SK-N-SH (cell line): ENCODE measurements around the gene PHC3.

Source experiments
- EZH2phosphoT487 ChIP-seq: fragments of 200-600 bp; sonication (generic); IDR thresholded peaks from 2 replicates; pipeline ENCODE4 v1.6.1; 2017; ENCODE audit warnings: low read depth, mixed run types, mild to moderate bottlenecking, antibody characterized with exemption, moderate library complexity, borderline replicate concordance
- POLR2AphosphoS5 ChIP-seq: IDR thresholded peaks from 2 replicates; pipeline ENCODE4 v1.6.1; 2012; ENCODE audit warnings: low read depth, low read length
- TF ChIP-seq, protein P1 (sequence below): IDR thresholded peaks from 2 replicates; pipeline ENCODE4 v1.6.1; 2012; ENCODE audit warnings: mild to moderate bottlenecking, low read depth, low read length, moderate library complexity
- TF ChIP-seq, protein P2 (sequence below): fragments of 200-600 bp; sonication (generic); IDR thresholded peaks from 2 replicates; pipeline ENCODE4 v1.6.1; 2017; ENCODE audit warnings: antibody characterized with exemption, mild to moderate bottlenecking, moderate library complexity

DNA sequence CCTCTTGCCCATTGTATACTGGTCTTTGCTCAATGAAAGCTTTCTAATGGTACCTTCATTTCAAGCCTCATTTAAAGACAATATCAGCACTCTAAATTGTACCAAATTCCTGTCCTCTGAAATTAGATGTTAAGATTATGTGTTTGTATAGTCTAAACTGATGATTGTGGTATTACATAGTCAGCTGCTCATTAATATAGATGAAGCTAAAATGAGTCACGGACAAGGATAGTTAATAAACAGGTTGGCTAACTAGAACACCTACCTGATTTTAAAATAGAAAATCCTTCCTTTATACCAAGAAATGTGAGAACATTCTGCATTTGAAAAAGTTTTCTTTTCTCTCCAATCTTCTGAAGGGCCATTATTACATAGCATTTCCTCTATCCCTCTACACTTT is 43.6 kb upstream of the PHC3 start:
- TF ChIP-seq, protein P1, sequence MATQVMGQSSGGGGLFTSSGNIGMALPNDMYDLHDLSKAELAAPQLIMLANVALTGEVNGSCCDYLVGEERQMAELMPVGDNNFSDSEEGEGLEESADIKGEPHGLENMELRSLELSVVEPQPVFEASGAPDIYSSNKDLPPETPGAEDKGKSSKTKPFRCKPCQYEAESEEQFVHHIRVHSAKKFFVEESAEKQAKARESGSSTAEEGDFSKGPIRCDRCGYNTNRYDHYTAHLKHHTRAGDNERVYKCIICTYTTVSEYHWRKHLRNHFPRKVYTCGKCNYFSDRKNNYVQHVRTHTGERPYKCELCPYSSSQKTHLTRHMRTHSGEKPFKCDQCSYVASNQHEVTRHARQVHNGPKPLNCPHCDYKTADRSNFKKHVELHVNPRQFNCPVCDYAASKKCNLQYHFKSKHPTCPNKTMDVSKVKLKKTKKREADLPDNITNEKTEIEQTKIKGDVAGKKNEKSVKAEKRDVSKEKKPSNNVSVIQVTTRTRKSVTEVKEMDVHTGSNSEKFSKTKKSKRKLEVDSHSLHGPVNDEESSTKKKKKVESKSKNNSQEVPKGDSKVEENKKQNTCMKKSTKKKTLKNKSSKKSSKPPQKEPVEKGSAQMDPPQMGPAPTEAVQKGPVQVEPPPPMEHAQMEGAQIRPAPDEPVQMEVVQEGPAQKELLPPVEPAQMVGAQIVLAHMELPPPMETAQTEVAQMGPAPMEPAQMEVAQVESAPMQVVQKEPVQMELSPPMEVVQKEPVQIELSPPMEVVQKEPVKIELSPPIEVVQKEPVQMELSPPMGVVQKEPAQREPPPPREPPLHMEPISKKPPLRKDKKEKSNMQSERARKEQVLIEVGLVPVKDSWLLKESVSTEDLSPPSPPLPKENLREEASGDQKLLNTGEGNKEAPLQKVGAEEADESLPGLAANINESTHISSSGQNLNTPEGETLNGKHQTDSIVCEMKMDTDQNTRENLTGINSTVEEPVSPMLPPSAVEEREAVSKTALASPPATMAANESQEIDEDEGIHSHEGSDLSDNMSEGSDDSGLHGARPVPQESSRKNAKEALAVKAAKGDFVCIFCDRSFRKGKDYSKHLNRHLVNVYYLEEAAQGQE = no peak
- TF ChIP-seq, protein P2, sequence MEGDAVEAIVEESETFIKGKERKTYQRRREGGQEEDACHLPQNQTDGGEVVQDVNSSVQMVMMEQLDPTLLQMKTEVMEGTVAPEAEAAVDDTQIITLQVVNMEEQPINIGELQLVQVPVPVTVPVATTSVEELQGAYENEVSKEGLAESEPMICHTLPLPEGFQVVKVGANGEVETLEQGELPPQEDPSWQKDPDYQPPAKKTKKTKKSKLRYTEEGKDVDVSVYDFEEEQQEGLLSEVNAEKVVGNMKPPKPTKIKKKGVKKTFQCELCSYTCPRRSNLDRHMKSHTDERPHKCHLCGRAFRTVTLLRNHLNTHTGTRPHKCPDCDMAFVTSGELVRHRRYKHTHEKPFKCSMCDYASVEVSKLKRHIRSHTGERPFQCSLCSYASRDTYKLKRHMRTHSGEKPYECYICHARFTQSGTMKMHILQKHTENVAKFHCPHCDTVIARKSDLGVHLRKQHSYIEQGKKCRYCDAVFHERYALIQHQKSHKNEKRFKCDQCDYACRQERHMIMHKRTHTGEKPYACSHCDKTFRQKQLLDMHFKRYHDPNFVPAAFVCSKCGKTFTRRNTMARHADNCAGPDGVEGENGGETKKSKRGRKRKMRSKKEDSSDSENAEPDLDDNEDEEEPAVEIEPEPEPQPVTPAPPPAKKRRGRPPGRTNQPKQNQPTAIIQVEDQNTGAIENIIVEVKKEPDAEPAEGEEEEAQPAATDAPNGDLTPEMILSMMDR = no peak
- no peak for TF ChIP-seq POLR2AphosphoS5
- TF ChIP-seq EZH2phosphoT487 = no peak
